Muscle of leg (tissue), 11 donors: ENCODE data around the gene ZNF487. TPM values are rescaled to one million over a fixed set of nuclear protein-coding genes. Genes with fewer than 3 reads are reported as not detected.

Source experiments
- DNase-seq: peaks from one replicate; pipeline ENCODE4 v3.0.0; 2013
- H3K27ac ChIP-seq: one replicate; pipeline ENCODE4 v1.5.1; 2013; ENCODE audit warnings: mild to moderate bottlenecking, low read length, control low read depth
- H3K27me3 ChIP-seq: one replicate; pipeline ENCODE4 v1.6.1; 2013; ENCODE audit warnings: low read length; ENCODE audit not compliant: control insufficient read depth, insufficient read depth
- H3K36me3 ChIP-seq: one replicate; pipeline ENCODE4 v1.6.1; 2013; ENCODE audit warnings: low read length; ENCODE audit not compliant: control insufficient read depth, insufficient read depth
- H3K4me1 ChIP-seq: one replicate; pipeline ENCODE4 v1.6.1; 2013; ENCODE audit warnings: low read length; ENCODE audit not compliant: control insufficient read depth, insufficient read depth
- H3K4me3 ChIP-seq: one replicate; pipeline ENCODE4 v1.5.1; 2013; ENCODE audit warnings: low read length, control low read depth
- H3K9me3 ChIP-seq: replicated peaks from 2 replicates; pipeline ENCODE4 v1.6.1; 2013; ENCODE audit warnings: low read depth, low read length; ENCODE audit not compliant: control insufficient read depth
- WGBS: methylation state at CpG from one replicate; pipeline ENCODE4 v1.1.5; 2013; ENCODE audit warnings: missing lambda C conversion rate; ENCODE audit not compliant: insufficient coverage; 5-methylcytosine and 5-hydroxymethylcytosine counted together
- polyA plus RNA-seq, 8 donors: library from polyadenylated mRNA; unstranded; fragments of 120-200 nt; gene quantifications; one replicate each; pipeline versions ENCODE4 v1.2.1 to v1.2.3, GENCODE V29; 2013; ENCODE audit warnings: inconsistent platforms in 1 of 8, low replicate concordance in 1 of 8; ENCODE audit not compliant: insufficient read length in 8 of 8, insufficient read depth in 1 of 8
- total RNA-seq: library from RNA; stranded (reverse); fragments of 120-200 nt; gene quantifications from one replicate; pipeline ENCODE4 v1.2.4, GENCODE V29; 2013

ZNF487 gene
- total and polyA plus RNA-seq, 9 donors: 3.6 to 5.9 (median 4.1) TPM

DNA sequence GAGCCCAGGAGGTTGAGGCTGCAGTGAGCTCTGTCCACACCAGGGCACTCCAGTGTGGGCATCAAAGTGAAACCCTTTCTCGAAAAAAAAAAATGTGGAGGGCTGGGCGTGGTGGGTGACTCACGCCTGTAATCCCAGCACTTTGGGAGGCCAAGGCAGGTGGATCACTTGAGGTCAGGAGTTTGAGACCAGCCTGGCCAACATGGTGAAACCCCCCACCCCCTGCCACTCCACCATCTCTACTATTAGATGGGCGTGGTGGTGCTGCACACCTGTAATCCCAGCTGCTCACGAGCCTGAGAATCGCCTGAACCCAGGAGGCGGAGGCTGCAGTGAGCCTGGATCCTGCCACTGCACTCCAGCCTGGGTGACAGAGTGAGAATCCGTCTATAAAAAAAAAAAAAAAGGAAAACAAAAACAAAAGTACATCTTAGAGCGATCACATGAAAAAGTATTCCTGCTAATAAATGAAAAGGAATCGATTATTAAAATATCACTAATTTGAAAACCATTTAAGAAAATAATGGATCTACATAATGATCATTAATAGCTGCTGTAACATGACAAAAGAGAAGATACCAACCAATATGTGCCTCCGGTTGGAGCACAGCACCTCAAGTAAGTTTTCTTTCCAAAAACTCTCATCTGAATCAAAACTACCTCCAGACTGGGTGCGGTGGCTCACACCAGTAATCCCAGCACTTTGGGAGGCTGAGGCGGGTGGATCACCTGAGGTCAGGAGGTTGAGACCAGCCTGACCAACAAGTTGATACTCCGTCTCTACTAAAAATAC, 32.8 kb upstream of the ZNF487 start:
- Histone ChIP-seq H3K4me3 (no peak overlapping the region), H3K4me1 (peaks cover 27% of the 10 kb centered on the region), H3K27ac (no peak overlapping the region)

DNA sequence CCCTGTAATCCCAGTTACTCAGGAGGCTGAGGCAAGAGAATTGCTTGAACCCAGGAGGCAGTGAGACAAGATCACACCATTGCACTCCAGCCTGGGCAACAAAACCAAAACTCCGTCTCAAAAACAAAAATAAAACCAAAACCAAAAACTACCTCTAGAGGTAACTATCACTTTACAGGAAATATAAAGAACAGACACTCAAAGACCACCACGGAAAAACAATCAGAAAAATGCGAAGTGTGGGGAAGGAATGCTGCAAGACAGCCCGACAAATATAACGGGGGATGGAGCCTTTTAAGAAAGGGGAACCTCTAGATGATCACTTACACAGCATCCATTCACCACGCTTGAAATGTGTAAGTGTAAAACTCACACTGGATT, 32.2 kb upstream of the ZNF487 start:
- Histone ChIP-seq H3K27ac (no peak overlapping the region), H3K27me3 (no peaks in the 10 kb centered on the region), H3K36me3 (peaks cover 3% of the 10 kb centered on the region), H3K4me3 (no peak overlapping the region), H3K4me1 (peaks cover 31% of the 10 kb centered on the region), H3K9me3 (no peaks in the 10 kb centered on the region)
- no peak for DNase-seq
- no CpG with 5 or more reads among the region's 6 CpGs for WGBS

More for the DNA sequence above, 32.8 kb upstream of the ZNF487 start:
- Histone ChIP-seq H3K27me3 (no peaks in the 10 kb centered on the region), H3K9me3 (no peaks in the 10 kb centered on the region), H3K36me3 (peaks cover 6% of the 10 kb centered on the region)
- DNase-seq: no peak
- WGBS: 90% methylated on average over 2 of the region's 14 CpGs

DNA sequence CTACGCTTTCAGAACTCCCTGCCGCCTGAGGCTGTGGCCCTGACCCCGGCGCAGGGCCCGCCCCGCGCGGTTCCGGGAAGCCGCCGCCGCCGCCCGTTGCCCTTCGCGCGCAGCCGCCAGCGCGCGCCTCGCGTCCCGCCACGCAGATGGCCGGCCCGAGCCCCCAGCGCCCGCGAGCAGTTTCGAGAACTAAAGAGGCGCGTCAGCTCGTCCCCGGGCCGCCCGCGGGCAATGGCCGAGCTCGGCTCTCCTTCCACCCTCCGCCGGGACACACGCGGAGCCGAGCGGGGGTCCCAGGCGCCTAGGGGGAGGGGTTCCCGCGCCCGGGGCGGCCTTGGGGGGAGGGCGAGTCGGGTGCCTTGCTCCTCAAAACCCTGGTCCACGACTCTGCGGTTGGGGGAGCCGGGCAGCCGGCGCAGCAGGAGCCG, 29.7 kb upstream of the ZNF487 start:
- Histone ChIP-seq H3K4me3 (peak overlapping the region; percentile 69), H3K36me3 (peaks cover 3% of the 10 kb centered on the region), H3K27me3 (no peaks in the 10 kb centered on the region), H3K27ac (peak overlapping the region; percentile 100), H3K4me1 (peaks cover 30% of the 10 kb centered on the region), H3K9me3 (no peaks in the 10 kb centered on the region)
- peak; percentile 77 for DNase-seq
- whole genome bisulfite sequencing: under 1% methylated on average over 49 of the region's 59 CpGs

DNA sequence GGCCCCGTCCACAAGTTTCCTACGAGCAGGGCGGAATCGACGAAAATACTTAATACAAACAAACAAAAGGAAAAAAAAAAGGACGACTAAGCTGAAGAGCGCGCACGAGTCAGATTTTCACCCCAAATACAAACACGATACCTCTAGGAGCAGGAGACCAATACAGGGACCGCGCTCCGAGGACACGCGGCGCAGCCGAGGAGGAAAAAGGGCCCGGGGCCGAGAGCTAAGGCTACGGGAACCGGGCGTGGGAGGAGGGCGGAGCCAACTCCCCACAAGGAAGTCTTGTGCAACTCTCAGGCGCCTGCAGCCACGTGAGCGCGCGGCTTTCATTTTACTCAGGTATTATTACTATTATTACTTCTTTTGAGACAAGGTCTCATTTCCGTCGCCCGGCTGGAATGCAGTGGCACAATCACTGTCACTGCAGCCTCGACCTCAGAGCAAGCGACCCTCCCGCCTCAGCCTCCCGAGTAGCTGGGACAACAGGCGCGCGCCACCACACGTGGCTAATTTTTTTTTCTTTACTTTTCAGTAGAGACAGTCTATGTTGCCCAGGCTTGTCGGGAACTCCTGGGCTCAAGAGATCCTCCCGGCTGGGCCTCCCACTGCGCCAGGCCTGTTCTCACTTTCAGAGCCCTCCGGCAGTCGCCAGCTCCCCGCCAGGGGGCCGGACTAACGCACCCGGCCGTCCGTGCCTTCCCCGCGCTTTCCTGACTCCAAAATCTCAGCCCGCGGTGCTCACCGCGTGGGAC, 29.2 kb upstream of the ZNF487 start:
- H3K27me3 ChIP-seq: no peaks in the 10 kb centered on the region
- peak overlapping the region; percentile 69 for H3K4me3 ChIP-seq
- peaks cover 3% of the 10 kb centered on the region for H3K36me3 ChIP-seq
- under 1% methylated on average over 46 of the region's 56 CpGs for WGBS
- peaks cover 30% of the 10 kb centered on the region for H3K4me1 ChIP-seq
- peak overlapping the region; percentile 100 for H3K27ac ChIP-seq
- DNase-seq: peak; percentile 96
- no peaks in the 10 kb centered on the region for H3K9me3 ChIP-seq

DNA sequence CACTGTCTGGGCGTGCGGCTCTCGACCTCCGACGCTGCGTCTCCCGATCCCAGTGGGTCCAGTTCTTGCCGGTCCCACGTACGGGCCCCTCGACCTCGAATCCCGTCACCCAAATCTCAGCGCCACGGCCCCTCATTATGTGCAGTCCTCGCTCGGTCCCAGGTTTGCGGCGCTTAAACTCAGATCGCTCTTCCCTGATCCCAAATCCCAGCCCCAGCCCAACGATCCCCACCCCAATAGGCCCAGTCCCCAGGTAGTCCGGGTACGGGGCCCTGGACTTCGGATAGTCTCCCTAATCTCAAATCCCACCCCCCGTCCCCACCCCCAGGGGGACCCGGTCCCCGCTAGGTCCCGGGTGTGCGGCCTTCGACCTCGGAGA, 28.6 kb upstream of the ZNF487 start:
- Histone ChIP-seq H3K4me1 (peaks cover 30% of the 10 kb centered on the region), H3K27ac (peak overlapping the region; percentile 100), H3K27me3 (no peaks in the 10 kb centered on the region), H3K4me3 (peak overlapping the region; percentile 69), H3K36me3 (peaks cover 3% of the 10 kb centered on the region), H3K9me3 (no peaks in the 10 kb centered on the region)
- WGBS: under 1% methylated on average over 31 of the region's 31 CpGs
- no peak for DNase-seq

DNA sequence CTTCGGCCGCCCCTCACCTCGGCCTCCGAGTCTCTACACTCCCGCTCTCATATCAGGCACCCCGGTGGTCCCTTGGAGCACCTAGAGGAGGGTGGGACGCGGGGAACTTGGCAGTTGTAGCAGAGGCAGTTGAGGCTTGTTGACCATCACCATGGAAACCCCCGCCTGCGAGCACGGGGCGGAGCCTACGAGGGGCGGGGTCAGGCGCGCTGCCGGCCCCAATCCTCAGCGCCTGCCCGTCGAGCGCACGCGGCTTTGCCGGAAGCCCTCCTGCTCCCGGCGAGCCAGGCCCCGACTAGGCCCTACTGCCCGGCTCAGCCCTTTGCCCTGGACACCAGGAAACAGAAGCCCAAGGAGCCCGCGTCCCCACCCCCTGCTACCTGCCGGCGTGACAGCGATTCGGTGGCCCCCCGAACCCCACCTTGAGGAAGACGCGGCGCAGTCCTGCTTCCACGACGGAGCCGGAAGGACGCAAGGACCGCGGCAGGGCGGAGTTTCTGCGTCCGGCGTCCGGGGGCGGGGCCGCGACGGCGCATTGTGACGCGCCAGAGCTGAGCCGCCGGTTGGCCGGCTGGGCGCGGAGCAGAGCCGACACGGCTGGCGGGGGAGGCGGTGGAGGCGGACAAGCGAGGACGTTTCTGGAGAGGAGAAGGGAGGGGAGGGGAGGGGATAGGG, 28.1 kb upstream of the ZNF487 start, which contains the start of gene HNRNPF:
Gene HNRNPF (minus strand): TSS at position 477 of the 675 bp plus-strand sequence. CDS start 21,302 bp downstream, outside the sequence.
- Histone ChIP-seq H3K4me3 (peak within 1 kb of the TSS; percentile 70), H3K4me1 (peaks cover 30% of the 10 kb centered on the region), H3K27ac (peak within 1 kb of the TSS; percentile 100), H3K27me3 (no peaks in the 10 kb centered on the region), H3K9me3 (no peaks in the 10 kb centered on the region), H3K36me3 (peaks cover 3% of the 10 kb centered on the region)
- WGBS: under 1% methylated on average over 66 of the region's 68 CpGs
- DNase-seq: peak; percentile 99

DNA sequence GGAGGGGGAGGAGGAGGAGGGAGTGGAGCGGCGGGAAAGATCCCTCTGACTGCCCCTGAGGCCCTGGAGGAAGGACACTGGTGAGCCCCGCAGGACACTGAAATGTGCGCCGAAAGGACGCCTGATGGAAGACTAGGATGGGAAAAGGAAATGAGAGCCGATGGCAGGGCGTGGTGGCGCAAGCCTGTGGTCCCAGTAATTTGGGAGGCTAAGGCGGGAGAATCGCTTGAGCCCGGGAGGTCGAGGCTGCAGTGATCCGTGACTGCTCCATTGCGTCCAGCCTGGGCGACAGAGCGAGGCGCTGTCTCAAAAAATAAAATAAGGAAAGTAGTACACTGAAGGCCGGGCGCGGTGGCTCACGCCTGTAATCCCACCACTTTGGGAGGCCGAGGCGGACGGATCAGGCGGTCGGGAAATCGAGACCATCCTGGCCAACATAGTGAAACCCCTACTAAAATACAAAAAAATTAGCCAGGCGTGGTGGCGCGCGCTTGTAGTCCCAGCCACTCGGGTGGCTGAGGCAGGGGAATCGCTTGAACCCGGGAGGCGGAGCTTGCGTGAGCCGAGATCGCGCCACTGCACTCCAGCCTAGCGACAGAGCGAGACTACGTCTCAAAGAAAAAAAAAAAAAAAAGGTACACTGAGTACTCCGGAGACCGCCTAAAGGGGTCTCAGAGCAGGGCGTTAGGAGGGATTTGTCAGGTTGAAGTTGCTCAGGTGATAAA, 27.4 kb upstream of the ZNF487 start:
- no peaks in the 10 kb centered on the region for H3K27me3 ChIP-seq
- no peaks in the 10 kb centered on the region for H3K9me3 ChIP-seq
- peak overlapping the region; percentile 98 for H3K27ac ChIP-seq
- H3K4me1 ChIP-seq: peaks cover 27% of the 10 kb centered on the region
- 5% methylated on average over 20 of the region's 46 CpGs for WGBS
- DNase-seq: peak; percentile 34
- H3K4me3 ChIP-seq: peak overlapping the region; percentile 70
- H3K36me3 ChIP-seq: peaks cover 3% of the 10 kb centered on the region

DNA sequence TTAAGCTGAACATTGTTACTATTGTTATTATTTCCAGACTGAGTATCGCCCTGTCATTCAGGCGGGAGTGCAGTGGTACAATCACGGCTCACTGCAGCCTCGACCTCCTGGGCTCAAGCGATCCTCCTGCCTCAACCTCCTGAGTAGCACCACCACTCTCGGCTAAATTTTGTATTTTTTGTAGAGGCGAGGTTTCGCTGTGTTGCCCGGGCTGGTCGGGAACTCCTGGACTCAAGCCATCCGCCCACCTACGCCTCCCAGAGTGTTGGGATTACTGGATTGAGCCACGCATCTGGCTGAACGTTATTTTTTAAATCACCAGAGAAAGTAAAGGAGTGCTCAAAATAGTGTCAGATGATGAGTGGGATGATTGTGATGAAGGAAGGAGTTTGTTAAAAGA, 26.6 kb upstream of the ZNF487 start:
- WGBS: 90% methylated on average over 10 of the region's 14 CpGs
- Histone ChIP-seq H3K4me1 (peaks cover 26% of the 10 kb centered on the region), H3K27ac (no peak overlapping the region), H3K4me3 (no peak overlapping the region), H3K9me3 (no peaks in the 10 kb centered on the region), H3K36me3 (peaks cover 3% of the 10 kb centered on the region), H3K27me3 (no peaks in the 10 kb centered on the region)
- no peak for DNase-seq

DNA sequence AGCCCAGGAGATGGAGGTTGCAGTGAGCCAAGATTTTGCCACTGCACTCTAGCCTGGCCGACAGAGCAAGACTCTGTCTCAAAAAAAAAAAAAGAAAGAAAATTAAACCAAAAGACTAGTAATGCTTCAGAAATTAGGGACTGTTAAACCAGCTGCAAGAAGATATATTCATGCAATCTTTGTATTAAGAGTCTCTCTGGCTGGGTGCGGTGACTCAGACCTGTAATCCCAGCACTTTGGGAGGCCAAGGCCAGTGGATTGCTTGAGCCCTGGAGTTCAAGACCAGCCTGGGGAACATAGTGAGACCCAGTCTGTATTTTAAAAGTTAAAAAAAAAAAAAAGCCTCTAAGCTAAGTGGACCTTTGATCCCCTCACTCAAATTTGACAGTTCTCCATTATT, 25.4 kb upstream of the ZNF487 start:
- H3K27me3 ChIP-seq: no peaks in the 10 kb centered on the region
- WGBS: 100% methylated on average over 1 of the region's 2 CpGs

More for the DNA sequence above, 25.4 kb upstream of the ZNF487 start:
- Histone ChIP-seq H3K4me1 (peaks cover 16% of the 10 kb centered on the region), H3K27ac (no peak overlapping the region), H3K4me3 (no peak overlapping the region), H3K36me3 (no peaks in the 10 kb centered on the region), H3K9me3 (no peaks in the 10 kb centered on the region)
- no peak for DNase-seq
